Measurements from ENCODE around the gene IFI27L2. TPM values are rescaled to one million over a fixed set of nuclear protein-coding genes. Genes with fewer than 3 reads are reported as not detected.

IFI27L2 gene
- 46.0 and 79.5 TPM in 2 replicates for total RNA-seq

GRCh38 chr14:94129111-94129757 lies at the start of gene IFI27L2:
TSS of gene IFI27L2 (minus strand) at chr14:94129604. CDS start at chr14:94129564, 40 bp downstream.

GRCh38 chr14:94173885-94174603 lies 44.6 kb upstream of the IFI27L2 start, which contains the start of gene PPP4R4:
TSS of gene PPP4R4 (plus strand) at chr14:94174322. CDS start at chr14:94174466, 144 bp downstream.

GRCh38 chr14:94110552-94111181 lies 18.7 kb downstream of the IFI27L2 start, which contains the start of gene IFI27:
TSS of gene IFI27 (plus strand) at chr14:94110736.

GRCh38 chr14:94080621-94081385 lies 48.6 kb downstream of the IFI27L2 start, which contains the start of the genes DDX24 and IFI27L1:
TSS of gene DDX24 (minus strand) at chr14:94081202. CDS start at chr14:94079742, 1,460 bp downstream.
TSS of gene IFI27L1 (plus strand) at chr14:94081310. CDS start at chr14:94096938, 15,628 bp downstream.

Other genes starting within 250 kb of the IFI27L2 start
- gene FAM181A, start 202.3 kb downstream of the IFI27L2 start, total RNA-seq, result not detected in 2 replicates
- under 0.01 and 1.9 TPM in 2 replicates for gene ASB2, start 153.0 kb downstream of the IFI27L2 start, total RNA-seq
- not detected in 2 replicates for gene CCDC197, start 132.3 kb downstream of the IFI27L2 start, total RNA-seq
- 1.7 and 7.5 TPM in 2 replicates for gene OTUB2, start 103.3 kb downstream of the IFI27L2 start, total RNA-seq
- gene DDX24, start 48.4 kb downstream of the IFI27L2 start, total RNA-seq, result 98.5 and 127 TPM in 2 replicates
- gene IFI27L1, start 48.3 kb downstream of the IFI27L2 start, total RNA-seq, result 7.7 and 8.9 TPM in 2 replicates
- gene IFI27, start 18.9 kb downstream of the IFI27L2 start, total RNA-seq, result 30.7 and 39.5 TPM in 2 replicates
- 12.1 and 24.6 TPM in 2 replicates for gene PPP4R4, start 44.7 kb upstream of the IFI27L2 start, total RNA-seq
- not detected in 2 replicates for gene SERPINA10, start 163.7 kb upstream of the IFI27L2 start, total RNA-seq
- 0.48 TPM in 1 of 2 replicates, not detected in the other for gene SERPINA6, start 193.7 kb upstream of the IFI27L2 start, total RNA-seq
- gene SERPINA2, start 237.1 kb upstream of the IFI27L2 start, total RNA-seq, result not detected in 2 replicates